Fibroblast of skin of left quadriceps (primary cell): Measurements from ENCODE around the gene MAPKAPK2.
"Not testable (repeated sequence)": the region's sequence is repeated elsewhere in the genome, so short reads cannot be mapped to it uniquely, and the experiment has no call there.

Source experiments
- DNase-seq, 2 experiments: peaks; one replicate each; pipeline ENCODE4 v3.0.0-alpha.2; 2013; ENCODE audit warnings: low read depth in 2 of 2

Gene MAPKAPK2

DNA sequence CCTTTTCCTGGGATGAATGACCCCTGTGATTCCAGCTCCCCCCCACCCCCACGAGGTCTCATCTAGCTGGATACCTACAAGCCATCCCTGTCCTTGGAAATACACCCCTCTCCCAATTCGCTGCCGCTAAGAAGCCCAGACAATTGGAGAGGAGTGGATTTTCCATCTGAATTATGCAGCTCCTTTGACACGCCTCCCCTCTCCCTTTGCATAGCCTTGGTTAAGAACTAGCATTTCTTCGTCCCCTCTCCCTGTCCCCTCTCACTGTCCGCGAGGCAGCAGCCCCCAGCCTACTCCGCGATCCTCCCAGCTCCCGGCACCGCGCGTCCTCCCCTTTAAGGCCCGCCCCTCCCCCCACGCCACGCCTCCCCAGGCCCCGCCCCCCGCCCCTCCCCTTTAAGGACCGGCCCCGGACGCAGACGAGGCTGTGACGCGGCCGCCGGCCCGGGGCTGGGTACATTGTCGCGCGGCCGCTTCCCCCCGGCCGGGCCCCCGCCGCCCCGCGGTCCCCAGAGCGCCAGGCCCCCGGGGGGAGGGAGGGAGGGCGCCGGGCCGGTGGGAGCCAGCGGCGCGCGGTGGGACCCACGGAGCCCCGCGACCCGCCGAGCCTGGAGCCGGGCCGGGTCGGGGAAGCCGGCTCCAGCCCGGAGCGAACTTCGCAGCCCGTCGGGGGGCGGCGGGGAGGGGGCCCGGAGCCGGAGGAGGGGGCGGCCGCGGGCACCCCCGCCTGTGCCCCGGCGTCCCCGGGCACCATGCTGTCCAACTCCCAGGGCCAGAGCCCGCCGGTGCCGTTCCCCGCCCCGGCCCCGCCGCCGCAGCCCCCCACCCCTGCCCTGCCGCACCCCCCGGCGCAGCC lies at the start of gene MAPKAPK2:
MAPKAPK2 (plus strand) TSS at position 428 of the 856 bp plus-strand sequence; CDS start at position 753, 325 bp downstream.
- DNase-seq: peak in 1 of 2 experiments; percentile 30

DNA sequence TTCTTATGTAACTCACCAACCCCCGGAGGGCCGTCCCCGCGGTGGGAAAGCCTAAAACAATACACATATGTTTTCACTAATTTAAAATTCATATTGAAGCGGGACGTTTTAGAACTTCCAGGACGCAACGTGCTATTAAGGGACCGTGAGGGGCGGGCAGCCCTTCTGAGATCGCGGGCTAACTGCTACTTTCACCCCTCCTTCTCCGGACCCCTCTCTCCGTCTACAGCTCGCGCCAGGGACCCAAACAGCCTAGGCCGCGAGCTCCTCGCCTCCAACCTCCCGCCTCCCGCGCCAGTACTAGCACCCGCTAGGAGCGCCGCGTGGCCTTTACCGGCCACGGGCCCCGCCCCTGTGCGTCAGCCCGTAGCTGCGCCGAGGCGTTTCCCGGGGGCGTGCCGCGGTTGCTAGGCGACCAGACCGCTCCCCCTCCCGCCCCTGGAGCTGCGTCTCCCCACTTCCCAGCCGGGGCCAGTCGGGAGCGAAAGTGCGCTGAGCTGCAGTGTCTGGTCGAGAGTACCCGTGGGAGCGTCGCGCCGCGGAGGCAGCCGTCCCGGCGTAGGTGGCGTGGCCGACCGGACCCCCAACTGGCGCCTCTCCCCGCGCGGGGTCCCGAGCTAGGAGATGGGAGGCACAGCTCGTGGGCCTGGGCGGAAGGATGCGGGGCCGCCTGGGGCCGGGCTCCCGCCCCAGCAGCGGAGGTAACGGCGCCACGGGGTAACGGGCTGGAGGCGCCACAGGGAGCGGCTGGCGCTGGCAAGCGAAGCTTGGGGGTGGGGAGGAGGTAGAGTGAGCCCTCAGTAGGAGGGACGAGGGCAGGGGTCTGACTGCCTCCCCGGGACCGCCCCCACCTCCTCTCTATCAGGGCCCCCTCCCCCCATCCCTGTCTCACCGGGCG lies 49.4 kb upstream of the MAPKAPK2 start, which contains the start of gene DYRK3:
DYRK3 (plus strand) TSS at position 457 of the 898 bp plus-strand sequence; CDS start at position 625, 168 bp downstream.
- DNase-seq: peak; percentile 82 to 87

DNA sequence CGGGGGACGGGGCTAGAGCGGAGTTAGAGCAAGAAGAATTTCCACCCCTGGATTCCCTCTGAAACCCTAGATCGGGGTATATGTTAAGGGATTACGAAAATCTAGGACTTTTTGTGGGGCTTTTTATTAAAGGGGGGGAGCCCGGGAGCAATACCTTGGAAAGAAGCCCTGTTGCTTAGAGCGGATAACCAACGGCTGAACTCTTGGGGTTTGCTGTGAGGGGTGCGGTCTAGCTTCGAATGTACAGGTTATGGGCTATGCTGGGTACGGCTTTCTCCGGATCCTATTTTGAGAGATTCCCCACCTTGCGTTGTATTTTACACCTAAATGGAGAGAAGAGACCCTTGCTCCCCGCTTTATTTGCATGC lies 48.7 kb upstream of the MAPKAPK2 start:
- no peak for DNase-seq

DNA sequence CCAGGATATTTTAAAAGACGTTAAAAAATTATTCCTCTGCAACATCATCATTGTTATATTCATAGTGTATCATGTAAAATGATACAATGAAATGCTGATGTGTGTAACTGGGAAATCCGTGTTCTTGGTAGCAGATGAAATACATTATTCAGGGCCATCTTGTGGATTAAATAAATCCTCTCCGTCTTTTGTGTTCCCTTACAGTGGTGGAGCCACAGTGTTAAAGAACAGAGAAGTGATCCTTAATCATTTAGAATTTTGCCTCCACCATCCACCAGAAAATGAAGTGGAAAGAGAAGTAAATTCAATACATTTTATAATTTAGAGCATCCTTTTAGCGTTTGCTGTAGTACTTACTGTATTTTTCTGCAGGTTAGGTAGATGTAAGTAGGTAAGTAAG lies 48.0 kb upstream of the MAPKAPK2 start:
- DNase-seq: no peak

DNA sequence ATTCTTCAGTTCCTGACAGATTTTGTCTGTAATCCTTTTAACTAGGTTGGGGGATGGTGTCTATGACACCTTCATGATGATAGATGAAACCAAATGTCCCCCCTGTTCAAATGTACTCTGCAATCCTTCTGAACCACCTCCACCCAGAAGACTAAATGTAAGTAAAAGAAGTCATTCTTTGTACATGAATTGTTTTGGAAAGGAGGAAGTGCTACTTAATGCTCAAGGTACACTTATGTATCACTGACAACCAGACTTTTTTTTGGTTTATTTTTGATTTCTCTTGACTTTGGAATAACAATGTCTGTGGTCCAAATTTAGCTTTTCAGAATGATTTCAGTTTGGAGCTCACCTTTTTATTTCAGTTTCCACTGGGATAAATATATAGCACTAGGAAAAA lies 47.1 kb upstream of the MAPKAPK2 start:
- DNase-seq: no peak

DNA sequence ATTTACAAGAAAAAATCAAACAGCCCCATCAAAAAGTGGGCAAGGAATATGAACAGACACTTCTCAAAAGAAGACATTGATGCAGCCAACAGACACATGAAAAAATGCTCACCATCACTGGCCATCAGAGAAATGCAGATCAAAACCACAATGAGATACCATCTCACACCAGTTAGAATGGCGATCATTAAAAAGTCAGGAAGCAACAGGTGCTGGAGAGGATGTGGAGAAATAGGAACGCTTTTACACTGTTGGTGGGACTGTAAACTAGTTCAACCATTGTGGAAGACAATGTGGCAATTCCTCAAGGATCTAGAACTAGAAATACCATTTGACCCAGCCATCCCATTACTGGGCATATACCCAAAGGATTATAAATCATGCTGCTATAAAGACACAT lies 42.6 kb upstream of the MAPKAPK2 start:
- DNase-seq: not testable (repeated sequence)

DNA sequence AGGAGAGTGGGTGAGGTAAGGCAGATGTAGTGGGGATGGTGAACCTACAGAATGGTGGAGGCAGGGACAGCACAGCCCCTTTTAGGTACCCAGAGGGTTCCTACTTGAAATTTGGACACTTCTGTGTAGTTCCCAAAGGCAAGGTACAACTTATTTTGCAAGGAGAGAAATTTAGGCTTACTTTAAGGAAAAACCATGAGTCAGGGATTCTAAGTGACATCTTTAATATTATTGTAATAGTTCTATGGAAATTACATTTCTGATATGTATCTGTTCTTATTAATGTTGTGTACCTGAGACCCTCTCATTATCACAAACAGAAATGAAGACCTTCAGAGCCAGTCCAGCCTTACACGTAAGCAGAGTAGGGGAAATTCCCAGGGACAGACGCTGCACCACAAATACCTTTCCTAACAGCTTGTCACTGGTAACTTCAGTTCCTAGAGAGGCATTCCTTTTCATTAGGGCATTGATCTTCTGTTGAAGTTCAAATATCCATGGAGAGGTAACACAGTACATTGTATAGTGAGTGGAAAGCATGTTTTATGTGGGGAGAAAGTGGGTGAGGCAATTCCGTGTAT lies 41.5 kb upstream of the MAPKAPK2 start:
- DNase-seq: no peak

DNA sequence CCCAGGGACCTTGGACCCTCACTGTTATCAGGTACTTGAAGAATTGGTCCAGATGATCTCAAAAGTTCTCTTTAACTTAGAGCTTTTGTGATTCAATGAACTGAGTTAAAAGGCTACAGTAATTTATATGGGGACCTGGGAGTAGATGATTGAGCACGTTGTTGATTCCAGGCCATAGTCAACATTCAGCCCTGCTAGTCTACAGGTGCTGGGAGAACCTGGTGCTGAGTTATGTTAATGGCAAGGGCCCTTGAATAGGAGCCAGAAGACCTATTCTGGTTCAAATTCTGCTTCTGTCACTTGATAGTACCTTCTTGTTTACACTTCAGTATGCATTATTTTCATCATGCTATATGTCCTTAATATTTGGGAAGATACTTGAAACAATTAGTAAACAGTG lies 38.2 kb upstream of the MAPKAPK2 start:
- DNase-seq: no peak

DNA sequence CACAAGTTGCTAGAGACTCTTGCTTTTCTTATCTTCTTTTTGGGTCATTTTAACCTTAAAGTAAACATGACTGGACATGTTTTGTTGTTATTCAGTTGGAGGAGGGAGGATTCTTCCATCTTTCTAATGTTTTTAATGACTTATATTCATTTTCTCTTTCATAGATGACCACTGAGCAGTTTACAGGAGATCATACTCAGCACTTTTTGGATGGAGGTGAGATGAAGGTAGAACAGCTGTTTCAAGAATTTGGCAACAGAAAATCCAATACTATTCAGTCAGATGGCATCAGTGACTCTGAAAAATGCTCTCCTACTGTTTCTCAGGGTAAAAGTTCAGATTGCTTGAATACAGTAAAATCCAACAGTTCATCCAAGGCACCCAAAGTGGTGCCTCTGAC lies 37.5 kb upstream of the MAPKAPK2 start:
- no peak for DNase-seq

DNA sequence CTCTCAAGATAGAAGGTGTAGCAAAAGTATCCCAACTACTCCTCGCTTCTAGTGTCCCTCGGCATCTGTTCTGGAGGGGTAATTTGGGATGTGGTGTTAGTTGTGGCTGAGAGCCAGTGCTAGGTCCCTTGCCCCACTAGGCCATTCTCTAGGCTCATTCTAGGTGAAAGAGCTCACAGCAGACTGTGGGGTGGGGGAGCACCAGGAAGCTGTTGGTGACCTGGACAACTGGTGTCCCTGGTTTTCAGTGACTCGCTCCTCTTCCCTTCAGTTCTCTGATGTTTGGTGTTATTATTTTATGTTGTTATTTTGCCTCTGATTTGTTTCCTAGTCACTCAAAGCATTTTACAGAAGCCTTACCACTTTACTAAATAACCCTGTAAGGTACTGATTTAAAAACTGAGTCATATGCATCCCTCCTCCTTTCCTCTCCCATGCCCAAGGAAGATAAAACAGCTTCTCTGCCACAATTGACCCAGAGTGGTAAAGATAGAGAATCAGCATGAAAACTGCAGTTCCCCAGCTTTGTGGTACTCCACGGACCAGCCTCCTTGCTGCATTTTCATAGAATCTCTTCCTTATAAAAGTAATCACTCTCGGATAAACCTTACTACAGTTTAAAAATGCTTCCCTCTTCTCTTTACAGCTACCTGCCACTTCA lies 35.3 kb upstream of the MAPKAPK2 start:
- DNase-seq: no peak

DNA sequence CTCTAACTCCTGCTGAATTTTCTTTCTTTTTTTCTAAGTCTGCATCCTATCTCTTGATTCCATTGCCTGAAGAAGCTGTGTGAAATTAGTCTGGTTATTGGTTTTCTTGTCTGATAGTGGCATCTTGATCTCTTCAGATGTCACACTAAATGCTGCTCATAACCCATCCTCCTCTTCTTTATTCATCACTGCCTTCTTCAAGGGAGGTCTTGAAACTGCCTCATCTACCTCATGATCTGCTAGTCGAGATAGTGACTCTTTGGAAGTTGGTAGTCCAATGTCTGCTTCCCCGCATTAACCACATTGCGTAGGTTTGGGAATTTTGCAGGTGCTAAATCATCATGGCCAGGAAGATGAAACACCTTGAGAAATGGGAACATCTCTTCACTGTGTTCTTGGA lies 33.7 kb upstream of the MAPKAPK2 start:
- DNase-seq: no peak

DNA sequence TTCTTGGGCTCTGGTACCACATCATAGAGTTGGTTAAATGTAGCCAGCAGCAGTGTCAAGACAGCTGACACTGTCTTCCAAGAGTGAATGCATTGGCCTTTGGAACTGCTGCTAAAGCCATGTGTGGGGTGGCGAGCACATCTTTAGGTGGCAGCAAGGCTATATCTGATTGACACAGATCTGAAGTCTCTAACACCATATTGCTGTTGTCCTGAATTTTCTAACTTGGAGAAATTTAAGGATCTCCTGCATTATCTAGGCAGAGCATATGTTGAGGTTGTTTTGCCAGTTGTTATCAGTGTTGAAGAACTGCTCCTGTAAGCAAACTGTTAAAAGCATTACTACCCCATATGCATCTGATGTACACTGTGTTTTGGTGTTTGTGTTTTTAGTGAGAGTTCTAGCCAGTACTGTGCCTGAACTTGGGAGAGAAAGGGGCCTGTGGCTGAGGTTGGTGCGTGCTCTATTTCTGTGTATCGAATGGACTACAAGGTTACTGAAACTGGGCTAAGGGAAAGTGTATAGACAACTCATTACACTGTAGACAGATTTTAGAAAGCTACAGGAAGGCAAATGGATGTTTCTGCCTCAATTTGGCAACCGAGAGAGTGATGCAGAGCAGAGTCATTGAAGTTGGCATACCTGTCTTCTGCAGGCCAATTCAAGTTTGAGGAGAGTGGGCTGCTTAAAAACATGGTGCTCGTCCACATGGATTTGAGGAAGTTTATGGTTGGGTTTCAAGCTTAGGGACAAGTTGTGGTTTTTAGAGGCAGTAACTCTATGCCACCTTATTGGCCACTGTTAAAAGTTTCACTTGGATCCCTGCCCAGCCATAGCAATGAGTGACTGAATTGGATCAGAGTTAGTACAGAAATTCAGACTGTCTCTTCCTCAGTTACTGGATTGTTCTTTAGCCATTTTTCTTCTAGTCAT lies 32.5 kb upstream of the MAPKAPK2 start:
- no peak for DNase-seq

DNA sequence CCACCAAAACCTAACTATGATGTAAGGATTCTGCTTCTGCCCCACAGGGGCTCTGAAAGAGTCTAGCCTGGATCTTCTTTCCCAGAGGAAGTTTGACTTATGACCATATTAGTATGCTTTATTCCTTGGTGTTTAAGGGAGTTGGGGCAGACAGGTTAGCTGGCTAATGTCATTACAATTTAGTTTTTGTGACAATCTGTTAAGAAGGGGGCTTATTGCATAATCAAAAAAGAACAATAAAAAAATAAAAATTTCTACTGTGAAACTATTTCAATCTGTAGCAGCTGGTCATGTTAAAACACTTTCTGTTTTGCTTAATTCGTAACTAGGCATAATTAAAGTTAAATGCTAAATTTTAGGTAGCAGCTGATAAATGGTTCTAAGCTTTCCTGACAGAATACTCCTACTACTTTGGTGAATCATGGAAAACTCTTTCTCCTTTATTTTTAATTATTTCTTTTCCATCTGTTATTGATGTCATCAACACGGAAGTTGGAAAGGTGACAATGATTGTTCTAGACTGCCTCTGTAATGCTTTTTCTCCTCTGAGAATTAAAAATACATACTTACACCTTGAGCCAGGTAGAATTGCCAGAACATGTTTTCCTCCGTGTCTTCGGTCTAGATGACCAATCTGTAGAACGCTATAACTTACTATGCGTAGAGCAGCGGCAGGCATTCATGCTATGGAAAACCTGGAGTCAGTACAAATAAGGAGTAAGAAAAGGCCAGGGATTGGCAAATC lies 30.8 kb upstream of the MAPKAPK2 start:
- DNase-seq: no peak

DNA sequence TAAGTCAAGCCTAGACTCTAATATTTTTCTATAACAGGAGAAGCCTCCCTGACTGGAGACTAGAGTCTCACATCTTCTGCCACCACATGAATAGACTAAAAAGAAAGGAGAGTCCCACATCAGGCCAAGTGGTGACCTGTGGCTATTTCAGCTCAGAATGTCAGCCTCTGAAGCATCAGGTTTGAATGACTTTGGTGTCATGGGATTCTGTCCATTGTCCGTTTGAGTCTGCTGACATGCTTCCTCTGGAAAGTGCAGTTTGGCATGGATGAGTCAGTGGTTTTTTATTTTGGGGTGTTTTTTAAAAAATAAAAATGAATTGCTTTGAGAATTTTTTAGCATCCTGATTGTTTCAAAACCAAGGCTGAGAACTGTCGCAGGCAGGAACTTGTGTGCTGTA lies 29.9 kb upstream of the MAPKAPK2 start:
- DNase-seq: no peak

DNA sequence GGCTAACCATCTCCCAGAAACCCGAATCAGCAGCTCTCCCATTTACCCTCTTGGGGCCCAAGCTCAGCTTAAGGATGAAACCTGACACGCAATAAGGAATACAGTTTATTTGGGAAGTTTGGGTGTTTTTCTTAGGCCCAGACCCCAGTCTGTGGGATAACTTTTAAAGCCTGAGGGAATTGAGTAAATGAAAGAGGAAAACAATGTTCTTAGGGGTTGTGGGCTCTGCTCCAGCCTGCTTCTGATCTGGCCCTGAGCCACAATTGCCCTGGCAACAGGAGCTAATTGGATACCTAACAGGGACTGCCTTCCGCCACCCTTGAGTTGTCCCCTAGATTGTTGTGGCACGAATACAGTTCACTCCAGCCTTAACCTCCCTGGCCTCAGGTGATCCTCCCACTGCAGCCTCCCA lies 29.2 kb upstream of the MAPKAPK2 start:
- no peak for DNase-seq

DNA sequence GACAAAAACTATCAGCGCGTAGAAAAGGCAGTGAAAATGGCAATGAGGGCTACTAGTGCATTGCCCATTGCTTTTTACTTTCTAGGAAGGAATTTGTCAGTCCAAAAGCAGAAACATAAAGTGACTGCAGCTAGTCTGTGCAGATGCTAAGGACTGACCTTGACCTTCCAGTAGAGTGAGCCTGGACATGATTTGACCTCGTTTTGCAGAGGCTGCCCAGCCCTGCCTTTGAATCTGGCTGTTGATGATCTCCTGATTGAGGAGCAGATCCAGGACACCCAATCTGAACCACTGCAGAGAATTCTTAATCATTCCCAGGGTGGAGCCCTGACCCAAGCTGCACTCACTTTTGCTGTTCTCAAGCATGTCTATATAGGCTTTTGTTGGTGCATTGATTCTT lies 27.8 kb upstream of the MAPKAPK2 start:
- no peak for DNase-seq

DNA sequence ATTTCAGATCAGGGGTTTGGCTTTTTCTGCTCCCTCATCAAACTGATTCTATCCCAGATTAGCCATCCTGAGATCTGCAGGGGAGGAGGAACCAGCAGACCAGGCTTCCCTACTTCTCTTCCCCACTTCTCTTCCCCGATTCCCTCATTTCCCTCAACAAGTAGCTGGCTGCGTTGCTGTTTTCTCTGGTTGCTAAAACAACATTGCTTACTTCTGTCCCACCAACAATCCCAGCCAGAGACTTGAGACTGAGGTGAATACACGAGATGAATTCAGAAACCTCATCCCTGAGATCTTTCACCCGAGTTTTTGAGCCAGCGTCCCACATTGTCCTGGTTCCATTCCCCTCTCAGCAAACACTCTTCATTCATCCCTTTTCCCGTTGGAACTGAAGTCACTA lies 27.0 kb upstream of the MAPKAPK2 start:
- DNase-seq: no peak

DNA sequence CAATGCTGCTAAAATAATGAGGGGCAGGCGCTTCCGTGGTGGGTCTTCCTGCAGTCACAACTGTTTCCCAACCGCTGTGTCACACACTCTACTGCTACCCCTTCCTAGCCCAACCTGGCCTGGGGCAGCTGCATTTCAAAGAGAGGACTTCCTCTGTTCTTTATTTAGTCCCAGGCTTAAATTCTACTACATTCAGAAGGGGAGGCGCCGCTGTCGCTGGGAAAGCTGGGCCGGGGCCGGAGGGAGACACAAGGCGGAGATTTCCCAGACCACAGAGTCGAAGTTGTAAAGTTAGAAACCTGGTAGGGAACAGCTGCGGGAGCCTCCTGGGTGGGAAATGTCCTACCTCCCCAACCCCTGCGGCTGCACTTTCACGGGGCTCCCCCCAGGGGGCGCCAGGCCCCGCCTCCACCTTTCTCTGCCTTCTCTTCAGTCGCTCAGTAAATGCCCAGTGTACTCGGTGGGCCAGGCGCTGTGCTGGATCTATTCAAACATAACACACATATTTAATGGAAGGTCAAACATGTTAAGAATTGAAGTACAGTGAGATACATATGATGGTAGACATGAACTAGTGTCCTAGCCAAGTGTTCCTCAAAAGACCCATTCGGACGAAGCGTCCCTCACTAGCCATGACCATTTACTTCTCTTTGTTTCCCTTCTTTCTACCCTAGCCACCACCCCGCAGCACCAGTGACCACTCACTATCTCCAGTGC lies 26.3 kb upstream of the MAPKAPK2 start:
- DNase-seq: no peak

DNA sequence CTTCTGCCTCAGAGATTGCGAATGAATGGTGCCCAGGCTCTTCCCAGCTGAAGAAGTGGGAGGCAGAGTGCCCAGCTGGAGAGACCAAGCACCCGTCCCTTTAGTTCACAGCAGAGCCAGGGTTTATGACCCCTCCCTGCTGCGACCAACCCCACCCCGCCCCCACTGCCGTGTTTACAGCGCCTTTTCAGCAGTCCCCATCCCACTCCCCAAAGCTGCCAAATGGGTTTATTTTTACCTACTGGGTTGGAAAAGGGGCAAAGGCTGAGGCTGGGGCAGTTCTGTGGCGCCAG lies 25.8 kb upstream of the MAPKAPK2 start:
- no peak for DNase-seq

DNA sequence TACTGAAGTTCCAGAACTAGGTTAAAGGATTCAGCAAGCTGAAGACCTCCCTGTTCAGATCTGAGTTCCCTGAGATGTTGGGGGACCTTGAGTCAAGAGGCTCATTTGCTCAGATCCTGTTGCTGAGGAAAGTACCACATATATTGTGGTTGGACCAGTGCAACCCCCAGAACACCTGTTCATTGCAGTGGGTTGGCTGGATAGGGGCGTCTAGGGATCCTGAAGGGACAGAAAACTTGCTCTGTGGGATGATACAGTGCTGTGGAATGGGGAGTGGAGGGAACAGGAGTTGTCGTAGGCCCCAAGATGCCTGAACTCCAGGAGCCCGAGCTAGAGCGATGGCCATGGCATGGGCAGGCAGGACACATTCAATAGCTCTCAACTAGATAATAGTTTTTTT lies 24.6 kb upstream of the MAPKAPK2 start:
- no peak for DNase-seq
